GM21515 (cell line): ENCODE measurements around the gene TIMM29.

Source experiments
- ATAC-seq: cut with Tn5 transposase; IDR thresholded peaks from one replicate; pipeline ENCODE4 v1.9.1; 2021; ENCODE audit not compliant: unreplicated experiment

TIMM29 gene

GRCh38 chr19:10911579-10912363, 16.8 kb upstream of the TIMM29 start:
- no peak for ATAC-seq

GRCh38 chr19:10912619-10913018, 16.0 kb upstream of the TIMM29 start:
- no peak for ATAC-seq

GRCh38 chr19:10913716-10914340, 14.8 kb upstream of the TIMM29 start:
- ATAC-seq: no peak

- ATAC-seq: no peak
Measured at GRCh38 chr19:10915130-10916091, 13.2 kb upstream of the TIMM29 start.

GRCh38 chr19:10916602-10917001, 12.0 kb upstream of the TIMM29 start:
- no peak for ATAC-seq

- ATAC-seq: no peak
Measured at GRCh38 chr19:10918359-10918758, 10.3 kb upstream of the TIMM29 start.

GRCh38 chr19:10919352-10920287, 9.0 kb upstream of the TIMM29 start:
- no peak for ATAC-seq

GRCh38 chr19:10920288-10920655, 8.3 kb upstream of the TIMM29 start:
- no peak for ATAC-seq

- no peak for ATAC-seq
Measured at GRCh38 chr19:10920781-10921180, 7.8 kb upstream of the TIMM29 start.

GRCh38 chr19:10921199-10921909, 7.3 kb upstream of the TIMM29 start:
- ATAC-seq: no peak

- no peak for ATAC-seq
Measured at GRCh38 chr19:10921910-10922637, 6.5 kb upstream of the TIMM29 start.

GRCh38 chr19:10922638-10923014, 6.0 kb upstream of the TIMM29 start:
- no peak for ATAC-seq

- no peak for ATAC-seq
Measured at GRCh38 chr19:10923260-10924112, 5.1 kb upstream of the TIMM29 start.

GRCh38 chr19:10924597-10924996, 4.0 kb upstream of the TIMM29 start:
- ATAC-seq: no peak

- ATAC-seq: peak; percentile 16
Measured at GRCh38 chr19:10927730-10928562, 665 bp upstream of the TIMM29 start.

- ATAC-seq: no peak
Measured at GRCh38 chr19:10929402-10929794, 787 bp downstream of the TIMM29 start.

- no peak for ATAC-seq
Measured at GRCh38 chr19:10935371-10936059, 6.9 kb downstream of the TIMM29 start.
